Spleen (tissue), 7 donors: Measurements from ENCODE around the gene LCA5L.

Source experiments
- POLR2A ChIP-seq, 3 donors: fragments of 450-650 bp; IDR thresholded peaks; one replicate each; pipeline ENCODE4 v1.5.1; 2017; ENCODE audit warnings: antibody characterized with exemption in 3 of 3, mild to moderate bottlenecking in 1 of 3
- POLR2AphosphoS5 ChIP-seq, 3 donors: sonication (generic); formaldehyde crosslinking; IDR thresholded peaks; one replicate each; pipeline ENCODE4 v1.5.1; 2017; ENCODE audit warnings: antibody characterized with exemption in 3 of 3
- TF ChIP-seq, protein P1 (sequence below), 11 experiments: fragments of 200-600 bp in 7 of 11; fragments of 450-650 bp in 4 of 11; sonication (generic) in 4 of 11; IDR thresholded peaks in 8 of 11; conservative IDR thresholded peaks in 3 of 11; 1 replicate in 7 of 11; 2 replicates in 4 of 11; pipeline versions ENCODE4 v1.4.0 to v1.8.0; 2016 to 2021; ENCODE audit warnings: antibody characterized with exemption in 11 of 11, inconsistent platforms in 4 of 11, mild to moderate bottlenecking in 1 of 11
- donor health status: DM: no; HTN: no; CAD: no; lungs with moderate emphysema.
- donor health status: DM: no; HTN: no; CAD: no.
- donor health status: DM: no; HTN: no; CAD: no.

DNA sequence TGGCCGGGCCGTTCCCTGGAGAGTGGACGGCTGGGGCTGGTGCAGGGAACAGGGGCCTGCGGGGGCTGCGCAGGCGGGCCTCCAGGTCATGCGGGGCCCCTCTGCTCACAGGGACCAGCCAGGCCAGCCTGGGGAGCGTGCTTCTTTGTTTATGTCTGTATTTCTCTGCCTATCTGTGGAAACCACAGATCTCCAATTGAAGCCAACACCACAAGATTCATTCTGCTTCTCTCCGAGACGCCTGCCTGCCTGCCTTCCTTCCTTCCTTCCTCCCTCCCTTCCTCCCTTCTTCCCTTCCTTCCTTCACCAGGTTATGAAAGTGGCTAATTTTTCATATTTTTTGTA, 56.8 kb downstream of the LCA5L start:
- TF ChIP-seq POLR2A (IDR thresholded peaks at IDR 0.05) (no peak), POLR2AphosphoS5 (IDR thresholded peaks at IDR 0.05) (no peak)
- TF ChIP-seq, protein P1, sequence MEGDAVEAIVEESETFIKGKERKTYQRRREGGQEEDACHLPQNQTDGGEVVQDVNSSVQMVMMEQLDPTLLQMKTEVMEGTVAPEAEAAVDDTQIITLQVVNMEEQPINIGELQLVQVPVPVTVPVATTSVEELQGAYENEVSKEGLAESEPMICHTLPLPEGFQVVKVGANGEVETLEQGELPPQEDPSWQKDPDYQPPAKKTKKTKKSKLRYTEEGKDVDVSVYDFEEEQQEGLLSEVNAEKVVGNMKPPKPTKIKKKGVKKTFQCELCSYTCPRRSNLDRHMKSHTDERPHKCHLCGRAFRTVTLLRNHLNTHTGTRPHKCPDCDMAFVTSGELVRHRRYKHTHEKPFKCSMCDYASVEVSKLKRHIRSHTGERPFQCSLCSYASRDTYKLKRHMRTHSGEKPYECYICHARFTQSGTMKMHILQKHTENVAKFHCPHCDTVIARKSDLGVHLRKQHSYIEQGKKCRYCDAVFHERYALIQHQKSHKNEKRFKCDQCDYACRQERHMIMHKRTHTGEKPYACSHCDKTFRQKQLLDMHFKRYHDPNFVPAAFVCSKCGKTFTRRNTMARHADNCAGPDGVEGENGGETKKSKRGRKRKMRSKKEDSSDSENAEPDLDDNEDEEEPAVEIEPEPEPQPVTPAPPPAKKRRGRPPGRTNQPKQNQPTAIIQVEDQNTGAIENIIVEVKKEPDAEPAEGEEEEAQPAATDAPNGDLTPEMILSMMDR (IDR thresholded peaks at IDR 0.05 in 8 of 11, conservative IDR thresholded peaks at IDR 0.05 in 3 of 11) = peak in 4 of 11 experiments; percentile 10 to 68 (median 40)
